Measurements from ENCODE around the gene DISP2. TPM values are rescaled to one million over a fixed set of nuclear protein-coding genes. Genes with fewer than 3 reads are reported as not detected.
A peak's percentile ranks its signal among the peaks of the same experiment; 100 is the strongest.

The DISP2 gene
- total RNA-seq, 6 experiments from 2014 or later, result 0.06 to 0.71 (median 0.16) TPM

GRCh38 chr15:40333922-40334492 is 24.0 kb upstream of the DISP2 start:
- H3K4me3 ChIP-seq, result no peak overlapping the region
- H3K36me3 ChIP-seq, result no peaks in the 10 kb centered on the region
- peaks cover 0 to 5% (median 0%) of the 10 kb centered on the region in 4 donors for H3K4me1 ChIP-seq
- TF ChIP-seq CTCF (IDR thresholded peaks at IDR 0.05) (no peak), POLR2A (IDR thresholded peaks at IDR 0.05) (no peak)
- 50% methylated on average over 10 of the region's 12 CpGs for WGBS (ENCODE audit: insufficient coverage, low coverage, low lambda C conversion rate, missing lambda C conversion rate)
- peak overlapping the region; percentile 25 to 79 (median 71) for H3K27ac ChIP-seq
- DNase-seq (peak in 2 of 3 donors; percentile 72 to 77), ATAC-seq (peak; percentile 60 to 71 (median 70))
- no peaks in the 10 kb centered on the region for H3K9me3 ChIP-seq
- H3K27me3 ChIP-seq, result no peaks in the 10 kb centered on the region
- intact Hi-C loops (cut with DNase I), result no loop called here

GRCh38 chr15:40334541-40334940 is 23.5 kb upstream of the DISP2 start:
- intact Hi-C loops (cut with DNase I), result no loop called here
- no peak for TF ChIP-seq POLR2A (IDR thresholded peaks at IDR 0.05)
- Histone ChIP-seq H3K4me1 (peaks cover 0 to 7% (median under 1%) of the 10 kb centered on the region in 4 donors), H3K36me3 (no peaks in the 10 kb centered on the region), H3K27me3 (no peaks in the 10 kb centered on the region), H3K4me3 (no peak overlapping the region), H3K27ac (peak overlapping the region; percentile 25 to 71 (median 68)), H3K9me3 (no peaks in the 10 kb centered on the region)
- DNase-seq (no peak), ATAC-seq (no peak)
- 38% methylated on average over 1 of the region's 3 CpGs for WGBS (ENCODE audit: insufficient coverage, low coverage, low lambda C conversion rate, missing lambda C conversion rate)

GRCh38 chr15:40334941-40335795 is 22.9 kb upstream of the DISP2 start:
- 72% methylated on average over 10 of the region's 26 CpGs for WGBS (ENCODE audit: insufficient coverage, low coverage, low lambda C conversion rate, missing lambda C conversion rate)
- intact Hi-C loops (cut with DNase I), result no loop called here
- Histone ChIP-seq H3K27me3 (no peaks in the 10 kb centered on the region), H3K9me3 (no peaks in the 10 kb centered on the region), H3K4me1 (peaks cover 0 to 13% (median 3%) of the 10 kb centered on the region in 4 donors), H3K27ac (peak overlapping the region in 2 of 3 donors; percentile 68 to 71), H3K36me3 (no peaks in the 10 kb centered on the region), H3K4me3 (no peak overlapping the region)
- TF ChIP-seq CTCF (IDR thresholded peaks at IDR 0.05) (no peak), POLR2A (IDR thresholded peaks at IDR 0.05) (no peak)
- peak in 2 of 4 donors; percentile 3 to 17 for ATAC-seq
- DNase-seq, result no peak

- intact Hi-C loops (cut with DNase I), result no loop called here
Measured at GRCh38 chr15:40335938-40336743, 21.9 kb upstream of the DISP2 start.

More at GRCh38 chr15:40335938-40336743, 21.9 kb upstream of the DISP2 start:
- ATAC-seq (no peak), DNase-seq (no peak)
- no CpG with 5 or more reads among the region's 13 CpGs for WGBS (ENCODE audit: insufficient coverage, low coverage, low lambda C conversion rate, missing lambda C conversion rate)
- Histone ChIP-seq H3K9me3 (no peaks in the 10 kb centered on the region), H3K27ac (no peak overlapping the region), H3K4me3 (no peak overlapping the region), H3K4me1 (peaks cover 0 to 22% (median 8%) of the 10 kb centered on the region in 4 donors), H3K36me3 (no peaks in the 10 kb centered on the region), H3K27me3 (no peaks in the 10 kb centered on the region)
- TF ChIP-seq POLR2A (IDR thresholded peaks at IDR 0.05) (no peak), CTCF (IDR thresholded peaks at IDR 0.05) (no peak)
